ENCODE measurements around the gene RTN1.

RTN1 gene

DNA sequence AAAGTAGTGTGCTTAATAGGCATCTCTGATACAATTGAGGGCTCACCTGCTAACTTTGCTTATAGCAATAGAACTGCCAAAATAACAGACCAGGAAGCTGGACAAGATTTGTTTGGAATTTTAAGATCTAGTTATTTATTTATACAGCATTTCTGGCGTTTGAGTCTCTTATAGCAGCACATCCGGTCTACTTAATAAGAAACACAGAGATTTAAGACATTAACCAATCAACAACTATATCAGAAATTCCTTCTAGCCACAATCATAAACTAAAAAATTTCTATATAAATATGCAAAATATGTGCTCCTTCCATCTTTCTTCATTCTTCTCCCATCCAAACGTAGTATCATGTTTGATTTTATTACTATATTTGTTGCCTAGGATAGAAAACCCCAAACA lies 2.6 kb downstream of the RTN1 start:
- DNase-seq: no peak
- Histone ChIP-seq H2AFZ (ENCODE audit: low read length) (no peak overlapping the region), H3K36me3 (replicated peaks; ENCODE audit: insufficient read depth, low read length) (no peaks in the 10 kb centered on the region), H3K9me2 (replicated peaks; ENCODE audit: insufficient read depth, low read length) (no peaks in the 10 kb centered on the region), H3K4me2 (ENCODE audit: low read depth, low read length) (no peak overlapping the region), H3K79me2 (ENCODE audit: low read length) (no peaks in the 10 kb centered on the region), H4K20me1 (ENCODE audit: insufficient read depth, low read length) (no peaks in the 10 kb centered on the region), H3F3A (ENCODE audit: insufficient read depth, low read length) (no peaks in the 10 kb centered on the region), H3K27ac (ENCODE audit: low read length) (no peak overlapping the region), H3K4me1 (ENCODE audit: low read length) (no peaks in the 10 kb centered on the region), H3K9ac (ENCODE audit: low read length) (no peak overlapping the region), H3K4me3 (ENCODE audit: low read length) (no peak overlapping the region), H3K27me3 (replicated peaks; ENCODE audit: insufficient read depth, low read length) (no peaks in the 10 kb centered on the region), H3K9me3 (replicated peaks; ENCODE audit: insufficient read depth, low read length) (no peaks in the 10 kb centered on the region)
- no peak for TF ChIP-seq EZH2phosphoT487 (IDR thresholded peaks at IDR 0.05; ENCODE audit: low read length)
- TF ChIP-seq, protein P1, sequence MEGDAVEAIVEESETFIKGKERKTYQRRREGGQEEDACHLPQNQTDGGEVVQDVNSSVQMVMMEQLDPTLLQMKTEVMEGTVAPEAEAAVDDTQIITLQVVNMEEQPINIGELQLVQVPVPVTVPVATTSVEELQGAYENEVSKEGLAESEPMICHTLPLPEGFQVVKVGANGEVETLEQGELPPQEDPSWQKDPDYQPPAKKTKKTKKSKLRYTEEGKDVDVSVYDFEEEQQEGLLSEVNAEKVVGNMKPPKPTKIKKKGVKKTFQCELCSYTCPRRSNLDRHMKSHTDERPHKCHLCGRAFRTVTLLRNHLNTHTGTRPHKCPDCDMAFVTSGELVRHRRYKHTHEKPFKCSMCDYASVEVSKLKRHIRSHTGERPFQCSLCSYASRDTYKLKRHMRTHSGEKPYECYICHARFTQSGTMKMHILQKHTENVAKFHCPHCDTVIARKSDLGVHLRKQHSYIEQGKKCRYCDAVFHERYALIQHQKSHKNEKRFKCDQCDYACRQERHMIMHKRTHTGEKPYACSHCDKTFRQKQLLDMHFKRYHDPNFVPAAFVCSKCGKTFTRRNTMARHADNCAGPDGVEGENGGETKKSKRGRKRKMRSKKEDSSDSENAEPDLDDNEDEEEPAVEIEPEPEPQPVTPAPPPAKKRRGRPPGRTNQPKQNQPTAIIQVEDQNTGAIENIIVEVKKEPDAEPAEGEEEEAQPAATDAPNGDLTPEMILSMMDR (IDR thresholded peaks at IDR 0.05; ENCODE audit: low read length): no peak
- no peak for TF ChIP-seq EZH2 (optimal IDR thresholded peaks at IDR 0.05; ENCODE audit: low read depth, low read length)

DNA sequence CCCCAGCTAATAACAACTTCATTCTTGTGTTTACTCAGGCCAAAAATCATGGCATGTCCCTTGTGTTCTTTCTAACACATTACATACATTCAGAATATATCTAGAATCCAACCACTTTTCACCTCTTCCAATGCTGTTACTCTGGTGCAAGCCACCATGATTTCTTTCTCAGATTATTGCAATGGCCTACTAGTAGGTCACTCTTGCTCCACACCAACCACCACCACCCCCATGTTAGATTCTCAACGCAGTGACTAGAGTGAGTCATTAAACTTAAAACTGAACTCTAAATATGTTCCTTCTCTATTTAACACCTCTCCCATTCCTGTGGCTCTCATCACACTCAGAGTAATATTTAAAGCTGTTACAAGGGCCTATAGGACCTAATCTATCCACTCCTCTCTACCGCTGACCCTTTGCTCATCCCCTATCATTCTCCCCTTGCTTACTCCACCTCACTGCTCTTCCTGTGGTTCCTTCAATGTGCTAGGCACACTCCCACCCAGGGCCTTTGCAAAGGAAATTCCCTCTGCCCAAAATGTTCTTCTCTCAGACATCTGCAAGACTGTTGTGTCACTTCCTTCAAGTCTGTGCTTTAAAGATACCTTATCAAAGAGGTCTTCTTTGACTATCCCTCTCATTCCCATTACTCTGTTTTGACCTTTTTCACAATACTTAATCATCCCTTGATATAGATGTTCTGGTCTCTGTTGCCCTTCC lies 6.6 kb downstream of the RTN1 start:
- Histone ChIP-seq H3K4me1 (ENCODE audit: low read length) (no peaks in the 10 kb centered on the region), H3K9me2 (replicated peaks; ENCODE audit: insufficient read depth, low read length) (no peaks in the 10 kb centered on the region), H4K20me1 (ENCODE audit: insufficient read depth, low read length) (no peaks in the 10 kb centered on the region), H3F3A (ENCODE audit: insufficient read depth, low read length) (no peaks in the 10 kb centered on the region), H3K27ac (ENCODE audit: low read length) (no peak overlapping the region), H3K4me3 (ENCODE audit: low read length) (no peak overlapping the region), H3K79me2 (ENCODE audit: low read length) (no peaks in the 10 kb centered on the region), H3K36me3 (replicated peaks; ENCODE audit: insufficient read depth, low read length) (no peaks in the 10 kb centered on the region), H3K9me3 (replicated peaks; ENCODE audit: insufficient read depth, low read length) (no peaks in the 10 kb centered on the region), H3K9ac (ENCODE audit: low read length) (no peak overlapping the region), H3K27me3 (replicated peaks; ENCODE audit: insufficient read depth, low read length) (no peaks in the 10 kb centered on the region), H2AFZ (ENCODE audit: low read length) (no peak overlapping the region), H3K4me2 (ENCODE audit: low read depth, low read length) (no peak overlapping the region)
- TF ChIP-seq, protein P1 (IDR thresholded peaks at IDR 0.05; ENCODE audit: low read length): no peak
- TF ChIP-seq EZH2 (optimal IDR thresholded peaks at IDR 0.05; ENCODE audit: low read depth, low read length): no peak
- no peak for TF ChIP-seq EZH2phosphoT487 (IDR thresholded peaks at IDR 0.05; ENCODE audit: low read length)
- no peak for DNase-seq

DNA sequence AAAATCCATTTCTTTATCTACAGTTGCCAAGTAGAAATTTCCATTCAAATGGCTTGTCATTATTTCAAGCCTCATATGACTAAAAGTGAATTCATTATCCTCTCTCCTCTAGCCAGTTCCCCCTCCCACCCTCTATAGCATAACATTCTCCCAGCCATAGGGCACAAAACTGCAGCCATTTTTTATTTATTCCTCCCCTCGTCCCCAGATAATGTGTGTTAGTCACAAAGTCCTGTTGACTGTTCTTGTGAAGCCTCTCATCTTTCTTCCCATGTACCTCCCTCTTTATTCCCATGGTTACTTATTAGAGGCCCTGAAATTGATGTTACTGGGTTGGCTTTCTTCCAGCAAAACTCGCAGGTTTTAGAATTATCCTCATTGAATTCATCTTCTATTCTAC lies 13.2 kb downstream of the RTN1 start:
- no peaks in the 10 kb centered on the region for H3F3A ChIP-seq (ENCODE audit: insufficient read depth, low read length)
- H2AFZ ChIP-seq (ENCODE audit: low read length): no peak overlapping the region
- no peaks in the 10 kb centered on the region for H3K9me3 ChIP-seq (replicated peaks; ENCODE audit: insufficient read depth, low read length)
- no peak overlapping the region for H3K9ac ChIP-seq (ENCODE audit: low read length)
- no peaks in the 10 kb centered on the region for H3K4me1 ChIP-seq (ENCODE audit: low read length)
- H3K4me3 ChIP-seq (ENCODE audit: low read length): no peak overlapping the region
- no peaks in the 10 kb centered on the region for H3K36me3 ChIP-seq (replicated peaks; ENCODE audit: insufficient read depth, low read length)
- no peaks in the 10 kb centered on the region for H3K9me2 ChIP-seq (replicated peaks; ENCODE audit: insufficient read depth, low read length)
- no peaks in the 10 kb centered on the region for H4K20me1 ChIP-seq (ENCODE audit: insufficient read depth, low read length)
- DNase-seq: no peak
- no peak overlapping the region for H3K27ac ChIP-seq (ENCODE audit: low read length)
- no peak overlapping the region for H3K4me2 ChIP-seq (ENCODE audit: low read depth, low read length)
- no peaks in the 10 kb centered on the region for H3K27me3 ChIP-seq (replicated peaks; ENCODE audit: insufficient read depth, low read length)
- TF ChIP-seq, protein P1 (IDR thresholded peaks at IDR 0.05; ENCODE audit: low read length): no peak
- TF ChIP-seq EZH2 (optimal IDR thresholded peaks at IDR 0.05; ENCODE audit: low read depth, low read length) (no peak), EZH2phosphoT487 (IDR thresholded peaks at IDR 0.05; ENCODE audit: low read length) (no peak)
- no peaks in the 10 kb centered on the region for H3K79me2 ChIP-seq (ENCODE audit: low read length)

Measured in MM.1S (cell line).